GM18517 (cell line): ENCODE measurements around the gene WDR41.

ENCODE experiments used
- ATAC-seq: cut with Tn5 transposase; IDR thresholded peaks from one replicate; pipeline ENCODE4 v1.9.1; 2021; ENCODE audit warnings: mild to moderate bottlenecking, moderate library complexity; ENCODE audit not compliant: unreplicated experiment

The WDR41 gene

DNA sequence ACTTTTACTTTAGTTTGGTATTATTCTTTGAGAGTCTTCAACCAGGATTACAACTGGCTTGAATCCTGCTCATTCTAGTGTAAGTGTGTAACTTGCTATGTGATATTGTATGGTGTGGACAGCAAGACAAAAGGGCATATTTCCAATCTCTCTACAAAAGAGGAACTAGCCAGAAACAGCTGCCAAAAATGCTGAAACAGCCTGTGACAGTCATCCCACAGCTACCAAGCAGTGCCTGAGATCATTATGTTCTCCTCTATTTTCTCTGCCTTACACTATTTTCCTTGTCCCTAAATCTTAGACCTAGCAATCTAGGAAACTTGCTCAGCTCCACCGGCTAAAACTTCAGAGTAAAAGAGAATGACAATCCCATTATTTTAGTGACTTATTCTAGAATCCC, 42.8 kb downstream of the WDR41 start:
- ATAC-seq = no peak

DNA sequence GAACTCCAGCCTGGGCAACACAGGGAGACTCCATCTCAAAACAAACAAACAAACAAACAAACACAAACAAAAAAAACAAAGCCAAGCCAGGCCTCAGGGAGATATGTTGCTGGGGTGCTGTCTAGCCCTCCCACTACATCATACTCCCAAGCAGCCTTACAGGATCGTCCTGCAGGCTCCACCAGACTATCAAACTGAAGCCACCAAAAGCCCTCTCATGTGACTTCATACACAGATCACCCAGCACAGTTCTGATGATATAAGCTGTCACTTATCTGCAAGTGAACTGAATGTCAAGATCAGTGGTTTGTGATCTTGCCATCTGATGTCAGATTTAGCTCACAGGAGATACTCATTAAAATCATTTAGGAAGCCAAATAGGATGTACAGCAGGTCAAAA, 43.3 kb downstream of the WDR41 start:
- no peak for ATAC-seq

DNA sequence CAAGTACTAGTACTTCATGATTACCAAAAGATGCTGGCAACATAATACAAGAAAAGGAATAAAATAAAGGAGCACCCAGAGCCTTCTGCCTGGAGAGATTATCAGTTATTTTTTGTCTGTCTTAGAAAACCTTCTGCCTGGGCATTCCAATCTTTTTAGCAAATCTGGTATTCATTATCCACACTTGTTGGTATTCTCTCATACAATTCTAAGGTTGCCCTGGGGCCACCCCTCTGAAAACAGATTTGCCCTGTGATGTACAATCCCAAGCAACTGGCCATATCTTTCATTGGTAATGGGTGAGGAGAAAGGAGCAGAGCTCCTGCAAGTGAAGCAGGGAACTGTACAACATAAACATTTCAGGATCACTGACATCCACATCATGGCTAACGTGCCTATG, 47.8 kb downstream of the WDR41 start:
- no peak for ATAC-seq

DNA sequence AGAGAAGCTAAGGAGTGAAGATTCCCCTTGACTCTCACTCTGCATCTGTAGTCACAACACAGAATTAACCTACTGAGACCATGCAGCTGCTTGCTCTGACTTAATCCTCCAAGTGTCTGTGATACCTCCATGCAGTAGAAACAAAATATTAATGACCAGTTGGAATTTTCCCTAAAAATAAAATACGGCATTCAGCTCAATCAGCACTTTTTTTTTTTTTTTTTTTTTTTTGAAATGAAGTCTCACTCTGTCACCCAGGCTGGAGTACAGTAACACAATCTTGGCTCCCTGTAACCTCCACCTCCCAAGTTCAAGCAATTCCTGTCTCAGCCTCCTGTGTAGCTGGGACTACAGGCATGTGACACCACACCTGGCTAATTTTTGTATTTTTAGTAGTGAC, 48.4 kb downstream of the WDR41 start:
- ATAC-seq = no peak

DNA sequence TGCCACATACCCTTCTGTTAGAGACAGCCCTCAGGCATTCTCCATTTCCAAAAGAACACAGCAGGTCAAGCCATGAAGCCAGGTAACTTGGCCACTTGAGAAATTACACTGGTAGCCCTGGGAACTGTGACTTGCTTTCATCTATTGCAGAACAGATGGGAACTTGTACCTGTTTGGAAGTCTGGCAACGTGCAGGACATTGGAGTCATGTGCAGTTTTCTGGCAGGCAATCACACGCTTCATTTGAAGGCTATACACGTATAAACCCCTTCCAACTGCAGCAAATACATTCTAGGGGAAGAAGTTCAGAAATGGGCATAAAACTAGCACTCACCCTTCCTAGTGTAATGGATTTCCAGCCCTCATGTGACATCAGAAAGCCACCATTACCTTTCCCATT, 54.0 kb downstream of the WDR41 start:
- no peak for ATAC-seq

DNA sequence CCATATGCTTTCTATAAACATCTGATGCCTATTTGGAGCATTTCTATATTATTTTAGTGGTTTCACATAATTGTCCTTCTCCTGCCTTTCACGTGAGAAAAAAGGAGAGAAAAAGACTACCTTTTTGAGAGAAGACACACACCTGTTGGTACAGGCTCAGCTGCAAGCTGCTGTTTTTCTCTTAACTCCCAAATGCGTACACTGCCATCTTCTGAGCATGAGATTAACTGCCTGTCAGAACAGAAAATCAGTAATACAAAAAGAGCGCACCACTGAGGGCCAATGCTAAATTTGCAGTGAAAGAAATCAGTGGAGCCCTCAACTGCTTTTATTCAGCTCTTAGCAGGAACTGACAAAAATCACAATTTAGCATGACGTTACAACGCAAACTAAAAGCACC, 54.9 kb downstream of the WDR41 start:
- ATAC-seq = no peak

DNA sequence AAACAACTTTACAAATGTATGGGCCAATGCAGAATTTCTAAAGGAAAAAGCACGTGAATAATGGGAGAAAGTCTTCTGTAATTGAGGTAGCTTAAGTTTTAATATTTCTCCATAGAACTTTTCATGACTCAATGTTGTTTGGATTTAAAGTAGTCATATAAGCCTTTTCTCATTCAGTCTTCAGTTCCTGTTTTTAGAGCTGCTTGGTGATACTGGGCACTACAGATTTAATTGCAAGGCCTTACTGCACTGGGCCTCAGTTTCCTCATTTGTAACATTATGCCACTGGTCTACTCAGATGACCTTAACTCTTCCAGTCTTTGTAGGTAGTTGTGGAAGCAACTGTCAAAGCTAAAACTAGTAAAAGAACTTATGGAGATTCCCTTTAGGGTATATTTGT, 60.4 kb downstream of the WDR41 start:
- no peak for ATAC-seq

DNA sequence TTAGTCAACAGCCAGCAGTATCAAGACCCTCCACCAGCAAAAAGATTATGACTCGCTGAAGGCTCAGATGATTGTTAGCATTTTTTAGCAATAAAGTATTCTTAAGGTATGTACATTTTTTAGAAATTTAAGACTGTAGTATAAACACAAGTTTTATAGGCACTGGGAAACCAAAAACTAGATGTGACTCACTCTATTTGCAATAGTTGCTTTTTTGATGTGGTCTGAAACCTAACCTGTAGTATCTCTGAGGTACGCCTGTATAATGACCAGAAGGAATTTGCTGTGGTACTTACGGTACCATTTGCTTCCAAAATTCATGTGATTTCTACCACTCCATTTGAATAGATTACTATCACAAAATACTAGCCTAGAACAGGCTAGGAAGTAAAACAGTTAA, 60.8 kb downstream of the WDR41 start:
- ATAC-seq = no peak

DNA sequence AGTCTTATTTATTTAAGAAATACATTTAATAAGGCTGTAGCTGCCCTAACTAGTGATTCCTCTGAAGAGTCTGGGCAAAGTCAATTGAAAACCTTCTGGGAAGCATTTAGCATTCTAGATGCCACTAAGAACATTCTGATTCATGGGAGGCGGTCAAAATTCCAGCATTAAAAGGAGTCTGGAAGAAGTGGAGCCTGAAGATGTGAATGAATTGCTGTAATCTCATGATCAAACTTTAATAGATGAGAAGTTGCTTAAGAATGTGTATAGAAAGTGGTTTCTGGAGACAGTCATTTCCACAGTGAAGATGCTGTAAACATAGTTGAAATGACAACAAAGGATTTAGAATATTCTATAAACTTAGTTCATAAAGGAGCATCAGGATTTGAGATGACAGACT, 61.4 kb downstream of the WDR41 start:
- ATAC-seq = no peak

DNA sequence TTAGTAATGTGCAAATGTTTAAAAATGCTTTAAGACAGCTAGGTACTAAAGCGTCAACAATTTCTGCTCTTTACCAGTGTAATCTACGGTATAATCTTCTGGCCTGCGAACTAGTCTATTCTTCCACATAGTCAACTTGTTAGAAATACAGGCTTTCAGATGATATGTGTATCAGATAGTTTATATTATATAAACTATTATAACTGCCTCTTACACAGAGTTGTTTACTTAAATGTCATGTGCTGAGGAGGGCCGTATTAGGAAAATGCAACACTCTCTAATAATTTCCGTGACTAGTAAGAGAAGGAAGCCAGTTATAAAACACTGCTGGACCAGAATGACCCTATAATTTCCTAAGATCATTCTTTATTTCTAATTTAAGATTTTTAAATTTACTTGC, 63.6 kb downstream of the WDR41 start:
- no peak for ATAC-seq

DNA sequence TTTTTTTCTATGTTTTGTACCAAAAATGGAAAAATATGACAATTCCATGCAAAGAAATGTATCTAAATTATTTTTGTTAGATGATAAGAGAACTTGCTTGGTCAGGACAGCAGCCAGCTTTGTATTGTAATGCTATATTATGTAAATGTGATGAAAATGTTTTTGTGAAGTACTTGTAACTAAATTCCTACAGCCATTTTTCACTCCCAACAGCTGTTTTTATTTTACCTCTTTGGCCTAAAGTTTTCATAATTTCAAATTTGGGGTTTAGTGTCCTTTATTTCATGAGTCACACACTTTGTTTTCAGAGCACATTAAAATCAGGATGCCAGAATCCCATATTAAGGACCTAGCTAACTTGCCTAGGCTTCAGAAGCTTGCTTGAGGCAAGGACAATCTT, 64.1 kb downstream of the WDR41 start:
- ATAC-seq = no peak

DNA sequence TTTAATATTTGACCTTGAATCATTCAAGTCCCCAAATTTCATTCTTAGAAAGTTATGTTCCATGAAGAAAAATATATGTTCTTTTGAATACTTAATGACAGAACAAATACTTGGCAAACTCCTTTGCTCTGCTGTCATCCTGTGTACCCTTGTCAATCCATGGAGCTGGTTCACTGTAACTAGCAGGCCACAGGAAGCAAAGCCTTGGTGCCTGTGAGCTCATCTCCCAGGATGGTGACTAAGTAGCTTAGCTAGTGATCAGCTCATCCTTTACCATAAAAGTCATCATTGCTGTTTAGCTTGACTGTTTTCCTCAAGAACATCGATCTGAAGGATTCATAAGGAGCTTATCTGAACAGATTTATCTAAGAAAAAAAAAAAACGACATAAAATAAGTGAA, 65.4 kb downstream of the WDR41 start:
- no peak for ATAC-seq

DNA sequence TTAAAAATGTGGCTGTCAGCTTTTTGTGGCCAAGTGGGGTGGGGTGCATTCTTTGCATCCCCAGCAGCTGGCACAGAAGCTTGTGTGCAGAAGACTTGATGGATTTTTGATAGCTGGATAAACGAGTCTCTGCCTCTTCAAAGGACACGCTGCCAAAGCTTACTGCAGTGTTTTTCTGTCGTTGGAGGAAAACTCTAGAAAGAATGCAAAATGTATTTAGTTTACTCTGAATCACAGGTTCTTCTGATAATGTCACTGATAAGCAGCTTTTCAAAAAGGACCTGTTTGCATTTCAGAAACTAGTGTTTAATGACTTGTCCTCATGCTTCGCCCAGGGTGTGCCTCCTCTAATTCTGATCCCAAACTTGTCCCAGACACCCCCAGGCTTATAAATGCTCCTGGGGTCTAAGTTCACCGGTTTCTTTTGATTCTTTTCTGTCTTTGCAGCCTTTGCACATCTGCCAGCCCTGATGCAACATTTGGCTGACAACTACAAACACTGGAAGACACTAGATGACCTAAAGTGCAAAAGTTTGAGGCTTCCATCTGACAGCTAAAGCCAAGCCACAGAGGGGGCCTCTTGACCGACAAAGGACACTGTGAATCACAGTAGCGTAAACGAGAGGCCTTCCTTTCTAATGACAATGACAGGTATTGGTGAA, 66.0 kb downstream of the WDR41 start:
- no peak for ATAC-seq

DNA sequence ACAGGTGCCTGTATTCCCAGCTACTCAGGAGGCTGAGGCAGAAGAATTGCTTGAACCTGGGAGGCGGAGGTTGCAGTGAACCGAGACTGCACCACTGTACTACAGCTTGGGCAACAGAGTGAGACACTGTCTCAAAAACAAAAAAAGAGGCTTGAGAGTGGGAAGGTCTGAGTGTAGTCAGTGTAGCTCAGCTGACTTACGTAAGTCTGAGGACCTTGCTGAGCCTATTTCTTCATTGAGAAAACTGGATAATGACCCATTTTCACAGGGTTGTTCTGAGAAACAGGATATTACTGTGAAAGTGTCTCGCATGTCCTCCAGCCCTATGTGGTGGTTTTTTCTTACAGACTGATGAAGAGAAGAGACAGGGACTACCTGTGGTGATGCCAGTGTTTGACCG, 66.7 kb downstream of the WDR41 start:
- ATAC-seq = no peak

DNA sequence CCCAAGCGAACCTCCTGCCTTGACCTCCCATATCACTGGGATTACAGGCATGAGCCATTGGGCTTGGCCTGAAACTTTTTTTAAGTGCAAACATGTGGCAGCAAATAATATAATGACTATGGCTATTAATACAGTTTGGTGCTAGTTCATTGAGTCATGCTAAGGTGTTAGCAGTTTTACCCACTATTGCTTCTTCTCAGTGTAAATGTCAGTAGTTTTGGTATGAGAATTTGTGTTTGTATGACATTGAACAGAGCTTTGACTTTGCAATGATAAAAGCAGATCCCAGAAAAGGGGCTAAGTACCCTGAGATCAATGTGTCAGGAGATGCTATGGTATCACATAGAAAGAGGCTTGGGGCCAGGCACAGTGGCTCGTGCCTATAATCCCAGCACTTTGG, 67.2 kb downstream of the WDR41 start:
- no peak for ATAC-seq

DNA sequence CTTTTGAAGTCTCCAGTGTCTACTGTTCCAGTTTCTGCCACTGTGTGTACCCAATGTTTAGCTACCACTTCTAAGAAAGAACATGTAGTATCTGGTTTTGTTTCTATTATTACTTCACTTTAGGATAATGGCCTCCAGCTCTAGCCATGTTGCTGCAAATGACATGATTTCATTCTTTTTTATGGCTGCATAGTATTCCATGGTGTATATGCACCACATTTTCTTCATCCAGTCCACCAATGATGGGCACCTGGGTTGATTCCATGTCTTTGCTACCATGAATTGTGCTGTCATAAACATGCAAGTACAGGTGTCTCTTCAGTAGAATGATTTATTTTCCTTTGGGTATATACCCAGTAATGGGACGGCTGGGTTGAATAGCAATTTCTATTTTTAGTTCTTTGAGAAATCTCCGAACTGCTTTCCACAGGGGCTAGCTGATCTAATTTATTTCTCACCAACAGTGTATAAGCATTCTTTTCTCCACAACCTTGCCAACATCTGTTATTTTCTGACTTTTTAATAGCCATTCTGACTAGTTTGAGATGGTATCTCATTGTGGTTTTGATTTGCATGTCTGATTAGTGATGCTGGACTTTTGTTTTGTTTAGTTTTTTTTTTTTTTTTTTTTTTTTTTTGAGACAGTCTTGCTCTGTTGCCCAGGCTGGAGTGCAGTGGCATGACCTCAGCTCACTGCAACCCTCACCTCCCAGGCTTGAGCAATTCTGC, 68.9 kb downstream of the WDR41 start:
- no peak for ATAC-seq

DNA sequence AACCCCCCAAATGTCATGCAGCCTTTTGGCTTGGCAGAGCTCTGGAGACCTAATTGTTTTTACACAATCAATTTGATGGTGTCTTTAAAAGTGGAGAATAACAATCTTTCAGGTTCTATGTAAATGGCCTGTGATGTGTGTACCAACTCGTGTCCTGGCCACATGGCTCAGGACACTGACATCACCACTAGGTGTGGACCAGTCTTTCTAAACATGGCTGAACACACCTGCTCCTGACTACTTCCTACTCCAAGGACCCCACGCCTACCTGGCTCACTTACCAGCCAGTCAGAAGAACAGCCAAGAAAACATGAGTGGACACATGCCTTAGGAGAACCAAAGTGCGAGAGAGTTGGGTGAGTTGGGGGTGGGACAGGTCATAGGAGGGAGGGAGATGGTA, 71.2 kb downstream of the WDR41 start:
- ATAC-seq = no peak

DNA sequence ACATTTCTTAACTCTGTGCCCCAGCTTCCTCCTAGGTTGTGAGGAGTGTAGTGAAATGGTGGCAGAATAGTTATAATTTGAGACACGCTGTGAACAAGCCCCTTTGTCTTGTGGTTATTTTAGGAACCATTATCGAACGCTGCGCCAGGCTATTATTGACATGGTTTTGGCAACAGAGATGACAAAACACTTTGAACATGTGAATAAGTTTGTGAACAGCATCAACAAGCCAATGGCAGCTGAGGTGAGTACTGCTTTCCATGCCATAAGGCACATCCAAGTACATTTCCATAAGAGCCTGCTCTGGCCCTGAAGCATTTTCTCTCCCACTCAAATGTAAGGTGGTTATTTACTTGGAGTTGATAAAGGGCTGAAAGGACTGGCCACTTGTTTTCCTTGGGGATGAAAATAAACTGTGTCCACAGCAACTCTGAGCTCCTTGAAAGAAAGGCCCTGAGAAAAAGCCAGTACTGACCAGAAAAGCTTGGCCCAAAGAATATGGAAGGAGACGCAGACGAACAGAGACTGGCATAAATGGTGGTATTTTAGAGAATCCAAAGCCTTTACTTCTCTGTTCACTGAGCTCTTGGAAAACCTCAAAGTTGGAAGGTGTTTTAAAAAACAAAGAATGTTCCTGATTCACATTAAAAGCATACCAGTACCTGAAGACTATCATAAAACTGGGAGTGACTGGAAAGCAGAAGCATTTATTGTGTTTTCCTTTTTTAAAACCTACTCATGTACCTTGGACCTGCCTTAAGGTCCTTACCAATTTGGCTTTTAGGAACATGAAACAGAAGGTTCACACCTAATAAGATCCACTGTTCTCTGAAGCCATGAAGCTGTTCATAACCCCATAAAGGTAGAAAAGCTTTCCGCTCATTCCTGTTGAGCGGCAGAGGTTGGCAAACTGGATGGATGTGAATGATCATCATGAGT, 72.2 kb downstream of the WDR41 start:
- no peak for ATAC-seq

DNA sequence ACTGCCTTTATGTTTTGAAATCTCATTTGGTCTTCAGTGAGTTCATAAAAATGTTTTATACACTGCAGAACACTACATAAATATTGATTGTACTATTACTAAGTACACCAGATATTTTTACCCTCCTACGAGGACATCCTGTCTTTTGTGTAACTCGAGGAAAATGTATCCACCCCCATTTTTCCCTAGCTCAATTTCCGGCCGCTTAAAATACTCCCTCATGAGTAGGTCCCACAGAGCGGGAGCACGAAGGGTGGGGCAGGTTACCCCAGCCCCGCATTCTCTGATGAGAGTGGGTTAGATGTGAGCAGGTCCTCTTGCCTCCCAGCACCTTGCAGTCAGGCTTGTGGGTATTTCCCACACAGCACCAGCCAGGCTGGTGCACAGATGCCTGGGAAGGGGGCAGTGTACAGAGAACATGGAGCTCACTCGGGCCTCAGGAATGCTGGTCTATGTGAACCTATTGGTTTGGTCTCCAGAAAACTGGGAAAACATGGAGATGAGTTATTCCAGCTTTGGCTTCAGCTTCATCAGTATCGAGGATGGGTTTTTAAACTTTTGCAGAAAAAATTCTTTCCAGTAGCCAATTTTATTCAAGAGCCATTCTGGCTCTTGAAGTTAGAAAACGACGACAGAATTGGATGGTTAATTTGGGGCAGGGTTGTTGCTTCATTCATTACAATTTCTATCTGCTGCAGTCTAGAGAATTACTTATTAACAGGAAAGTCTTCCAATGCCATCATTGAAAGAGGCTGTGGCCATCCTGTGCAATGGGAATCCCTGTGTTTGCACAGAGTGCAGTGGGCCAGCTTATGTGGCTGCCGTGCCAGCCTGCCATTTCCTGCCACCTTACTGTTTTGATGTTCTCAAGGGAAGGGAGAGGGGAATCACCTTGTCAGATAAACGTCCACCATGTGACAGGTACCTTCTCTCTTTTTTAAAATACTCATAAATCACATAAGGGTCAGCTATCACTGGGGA, 73.2 kb downstream of the WDR41 start:
- ATAC-seq = no peak

DNA sequence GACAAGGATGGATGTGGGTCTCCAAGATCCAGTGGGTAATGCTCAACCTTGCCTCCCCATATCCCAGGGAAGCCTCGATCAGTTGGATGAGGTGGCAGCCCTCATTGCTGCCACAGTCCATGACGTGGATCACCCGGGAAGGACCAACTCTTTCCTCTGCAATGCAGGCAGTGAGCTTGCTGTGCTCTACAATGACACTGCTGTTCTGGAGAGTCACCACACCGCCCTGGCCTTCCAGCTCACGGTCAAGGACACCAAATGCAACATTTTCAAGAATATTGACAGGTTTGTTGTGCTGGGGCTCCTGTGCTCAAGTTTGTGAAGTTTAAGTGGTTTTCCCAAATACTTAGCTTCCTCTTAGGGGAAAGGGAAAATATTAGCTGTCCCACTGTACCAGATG, 74.0 kb downstream of the WDR41 start:
- no peak for ATAC-seq

DNA sequence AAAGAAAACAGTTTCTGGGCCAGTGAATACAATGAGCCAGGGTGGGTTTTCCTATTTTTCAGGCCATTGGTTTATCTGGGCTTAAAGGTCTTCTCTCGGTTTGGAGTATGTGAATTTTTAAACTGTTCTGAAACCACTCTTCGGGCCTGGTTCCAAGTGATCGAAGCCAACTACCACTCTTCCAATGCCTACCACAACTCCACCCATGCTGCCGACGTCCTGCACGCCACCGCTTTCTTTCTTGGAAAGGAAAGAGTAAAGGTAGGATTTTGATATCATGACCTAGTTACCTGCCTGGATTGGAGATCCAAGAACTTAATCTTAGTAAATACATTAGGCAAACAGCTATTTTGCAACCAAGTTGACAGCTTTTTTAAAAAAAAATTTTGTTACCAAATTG, 79.1 kb downstream of the WDR41 start:
- no peak for ATAC-seq
